ENCODE results near the gene DEFB114.

Gene DEFB114

GRCh38 chr6:49988900-49989299 is 24.9 kb upstream of the DEFB114 start:
- no peaks in the 10 kb centered on the region for H3K27me3 ChIP-seq (ENCODE audit: insufficient read depth, low read depth)
- no peak overlapping the region for H3K27ac ChIP-seq
- H3K36me3 ChIP-seq (ENCODE audit: insufficient read depth), result no peaks in the 10 kb centered on the region
- no peaks in the 10 kb centered on the region for H4K20me1 ChIP-seq (ENCODE audit: insufficient read depth)
- no peaks in the 10 kb centered on the region for H3K4me1 ChIP-seq (ENCODE audit: low read depth, poor library complexity, severe bottlenecking)
- no peak overlapping the region for H3K4me3 ChIP-seq (IDR thresholded peaks at IDR 0.05; ENCODE audit: insufficient read depth, low read depth, low read length)
- H2AFZ ChIP-seq (ENCODE audit: low read depth), result no peak overlapping the region
- no peak overlapping the region for H3K9ac ChIP-seq
- no peaks in the 10 kb centered on the region for H3K79me2 ChIP-seq (ENCODE audit: insufficient read depth, low read depth)
- H3K4me2 ChIP-seq, result no peak overlapping the region
- TF ChIP-seq CTCF (conservative IDR thresholded peaks at IDR 0.05; ENCODE audit: low read depth, low read length), result no peak

- Histone ChIP-seq H4K20me1 (ENCODE audit: insufficient read depth) (no peaks in the 10 kb centered on the region), H3K9ac (no peak overlapping the region), H2AFZ (ENCODE audit: low read depth) (no peak overlapping the region), H3K4me2 (no peak overlapping the region), H3K36me3 (ENCODE audit: insufficient read depth) (no peaks in the 10 kb centered on the region), H3K4me3 (IDR thresholded peaks at IDR 0.05; ENCODE audit: insufficient read depth, low read depth, low read length) (no peak overlapping the region), H3K27me3 (ENCODE audit: insufficient read depth, low read depth) (no peaks in the 10 kb centered on the region), H3K4me1 (ENCODE audit: low read depth, poor library complexity, severe bottlenecking) (no peaks in the 10 kb centered on the region), H3K79me2 (ENCODE audit: insufficient read depth, low read depth) (no peaks in the 10 kb centered on the region), H3K27ac (no peak overlapping the region)
- TF ChIP-seq CTCF (conservative IDR thresholded peaks at IDR 0.05; ENCODE audit: low read depth, low read length), result no peak
Measured at GRCh38 chr6:49987749-49988148, 23.8 kb upstream of the DEFB114 start.

- Histone ChIP-seq H3K4me1 (ENCODE audit: low read depth, poor library complexity, severe bottlenecking) (no peaks in the 10 kb centered on the region), H3K9ac (no peak overlapping the region), H3K36me3 (ENCODE audit: insufficient read depth) (no peaks in the 10 kb centered on the region), H3K79me2 (ENCODE audit: insufficient read depth, low read depth) (no peaks in the 10 kb centered on the region), H3K4me3 (IDR thresholded peaks at IDR 0.05; ENCODE audit: insufficient read depth, low read depth, low read length) (no peak overlapping the region), H3K4me2 (no peak overlapping the region), H2AFZ (ENCODE audit: low read depth) (no peak overlapping the region), H4K20me1 (ENCODE audit: insufficient read depth) (no peaks in the 10 kb centered on the region), H3K27ac (no peak overlapping the region), H3K27me3 (ENCODE audit: insufficient read depth, low read depth) (no peaks in the 10 kb centered on the region)
- no peak for TF ChIP-seq CTCF (conservative IDR thresholded peaks at IDR 0.05; ENCODE audit: low read depth, low read length)
Measured at GRCh38 chr6:49986551-49986950, 22.6 kb upstream of the DEFB114 start.

- Histone ChIP-seq H3K4me1 (ENCODE audit: low read depth, poor library complexity, severe bottlenecking) (peaks cover 27% of the 10 kb centered on the region), H4K20me1 (ENCODE audit: insufficient read depth) (no peaks in the 10 kb centered on the region), H2AFZ (ENCODE audit: low read depth) (no peak overlapping the region), H3K27ac (no peak overlapping the region), H3K9ac (no peak overlapping the region), H3K4me2 (no peak overlapping the region), H3K27me3 (ENCODE audit: insufficient read depth, low read depth) (no peaks in the 10 kb centered on the region), H3K36me3 (ENCODE audit: insufficient read depth) (no peaks in the 10 kb centered on the region), H3K79me2 (ENCODE audit: insufficient read depth, low read depth) (no peaks in the 10 kb centered on the region), H3K4me3 (IDR thresholded peaks at IDR 0.05; ENCODE audit: insufficient read depth, low read depth, low read length) (no peak overlapping the region)
- TF ChIP-seq CTCF (conservative IDR thresholded peaks at IDR 0.05; ENCODE audit: low read depth, low read length), result no peak
Measured at GRCh38 chr6:49982046-49982445, 18.1 kb upstream of the DEFB114 start.

Data from KMS-11 (cell line).